T47D (cell line): Measurements from ENCODE around the gene MPP3.

Experiments used
- DNase-seq, 2 experiments: peaks; one replicate each; pipeline versions ENCODE4 v3.0.0 to v3.0.0-alpha.2; 2011 to 2012; ENCODE audit warnings: low read depth in 1 of 2, low spot score in 1 of 2
- JUND ChIP-seq: IDR thresholded peaks from 2 replicates; pipeline ENCODE4 v1.6.1; 2012; ENCODE audit warnings: low read depth
- in situ Hi-C: cut with HindIII; loops from 2 replicates; pipeline ENCODE4 v1.10.0; 2016; ENCODE audit warnings: low sequenced_read_pairs, low pct_unique_long_range_greater_than_20kb

The MPP3 gene

GRCh38 chr17:43822570-43823190, 10.3 kb downstream of the MPP3 start:
- no peak for TF ChIP-seq JUND
- in situ Hi-C loops, result no loop called here

GRCh38 chr17:43820759-43821158, 12.2 kb downstream of the MPP3 start:
- TF ChIP-seq JUND, result no peak
- no peak for DNase-seq
- in situ Hi-C loops, result no loop called here

More at GRCh38 chr17:43822570-43823190, 10.3 kb downstream of the MPP3 start:
- DNase-seq, result no peak

DNA sequence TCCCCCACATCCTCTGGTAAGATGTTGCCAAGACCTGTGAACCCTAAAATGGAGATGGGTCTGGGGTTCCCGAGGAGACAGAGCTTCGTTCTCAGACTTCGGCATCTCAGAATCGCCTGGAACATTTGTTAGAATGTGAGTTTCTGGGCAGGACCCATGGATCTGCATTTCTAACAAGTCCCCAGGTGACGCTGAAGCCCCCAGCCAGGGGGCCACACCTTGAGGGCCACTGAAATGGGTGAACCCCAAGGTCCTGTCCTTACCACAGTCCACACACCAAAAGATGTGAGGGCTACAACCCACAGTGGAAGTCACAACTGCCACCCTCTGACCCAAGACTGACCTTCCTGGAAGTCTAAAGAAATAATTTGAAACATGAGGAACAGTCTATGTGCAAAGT, 14.0 kb downstream of the MPP3 start:
- in situ Hi-C loops, result no loop called here
- no peak for DNase-seq
- no peak for TF ChIP-seq JUND

- in situ Hi-C loops, result no loop called here
- no peak for TF ChIP-seq JUND
- DNase-seq, result no peak
These were observed 15.1 kb downstream of the MPP3 start for GRCh38 chr17:43817826-43818225.

DNA sequence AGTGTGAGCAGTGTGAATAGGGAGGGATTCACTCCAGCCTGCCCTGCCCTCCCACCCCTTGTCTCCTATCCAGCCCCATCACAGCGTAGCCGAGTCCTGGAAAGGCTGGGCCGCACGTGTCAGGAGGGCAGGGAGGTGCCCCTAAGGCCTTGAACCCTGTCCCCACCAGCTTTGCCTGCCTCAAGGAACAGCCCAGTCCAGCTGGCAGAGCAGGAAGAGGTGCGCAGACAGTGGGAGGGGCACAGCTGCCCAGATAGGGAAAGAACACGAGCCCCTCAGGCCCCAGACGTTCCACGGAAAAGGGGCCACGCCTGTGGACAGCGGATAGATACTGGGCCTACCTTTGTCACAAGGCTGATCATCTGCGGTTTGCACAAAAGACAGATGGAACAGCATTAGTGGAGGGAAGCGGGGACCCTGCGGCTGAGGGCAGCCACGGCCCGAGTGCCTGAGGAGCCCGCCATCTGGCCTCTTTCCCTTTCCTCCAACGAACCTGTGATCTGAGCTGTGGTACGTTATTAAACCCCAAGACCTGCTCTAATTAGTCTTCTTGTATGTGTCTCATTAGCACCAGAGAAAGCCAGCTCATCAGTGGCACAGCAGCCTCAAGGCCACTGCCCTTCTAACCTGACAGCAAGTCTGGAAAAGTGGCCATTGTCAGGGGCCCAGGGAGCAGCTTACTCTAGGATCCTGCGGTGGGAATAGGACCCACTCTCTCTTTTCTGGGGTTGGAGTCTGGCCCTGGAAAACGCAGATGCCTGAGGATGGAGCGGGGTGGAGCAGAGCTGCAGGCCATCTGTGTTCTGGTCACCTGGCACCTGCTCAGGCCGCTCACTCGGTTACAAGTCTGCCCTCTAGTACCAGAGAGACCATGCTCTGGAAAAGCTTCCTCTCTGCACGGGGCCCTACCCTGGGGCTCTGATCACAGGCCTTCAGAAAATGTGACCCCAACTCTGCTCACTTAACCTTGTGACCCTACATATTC, 16.3 kb downstream of the MPP3 start:
- TF ChIP-seq JUND, result no peak
- in situ Hi-C loops, result no loop called here
- no peak for DNase-seq

GRCh38 chr17:43814714-43815113, 18.2 kb downstream of the MPP3 start:
- no peak for TF ChIP-seq JUND
- no peak for DNase-seq
- in situ Hi-C loops, result no loop called here

DNA sequence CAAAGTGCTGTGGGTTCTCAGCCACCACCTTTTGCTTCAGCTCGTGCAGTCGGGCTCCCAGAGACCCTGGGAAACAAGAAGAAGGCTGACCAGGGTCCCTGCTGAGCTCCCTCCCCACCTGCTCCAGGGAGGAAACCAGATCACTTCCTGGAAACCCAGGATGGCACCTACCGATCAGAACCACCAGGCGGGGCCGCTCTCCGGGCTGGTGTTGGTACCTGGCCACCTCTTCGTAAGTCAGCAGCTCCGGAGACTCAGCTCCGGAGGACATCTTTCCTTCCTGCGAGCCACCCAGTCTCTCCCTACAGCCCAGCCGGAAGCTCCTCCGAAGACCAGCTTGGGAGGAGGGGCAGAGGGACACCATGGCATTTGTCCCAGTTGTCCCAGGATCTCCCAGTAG, 18.9 kb downstream of the MPP3 start:
- TF ChIP-seq JUND, result no peak
- DNase-seq, result peak in 1 of 2 experiments; percentile 33
- in situ Hi-C loops, result no loop called here

- TF ChIP-seq JUND, result no peak
- in situ Hi-C loops, result no loop called here
- no peak for DNase-seq
These were observed 19.6 kb downstream of the MPP3 start for GRCh38 chr17:43813386-43813785.

DNA sequence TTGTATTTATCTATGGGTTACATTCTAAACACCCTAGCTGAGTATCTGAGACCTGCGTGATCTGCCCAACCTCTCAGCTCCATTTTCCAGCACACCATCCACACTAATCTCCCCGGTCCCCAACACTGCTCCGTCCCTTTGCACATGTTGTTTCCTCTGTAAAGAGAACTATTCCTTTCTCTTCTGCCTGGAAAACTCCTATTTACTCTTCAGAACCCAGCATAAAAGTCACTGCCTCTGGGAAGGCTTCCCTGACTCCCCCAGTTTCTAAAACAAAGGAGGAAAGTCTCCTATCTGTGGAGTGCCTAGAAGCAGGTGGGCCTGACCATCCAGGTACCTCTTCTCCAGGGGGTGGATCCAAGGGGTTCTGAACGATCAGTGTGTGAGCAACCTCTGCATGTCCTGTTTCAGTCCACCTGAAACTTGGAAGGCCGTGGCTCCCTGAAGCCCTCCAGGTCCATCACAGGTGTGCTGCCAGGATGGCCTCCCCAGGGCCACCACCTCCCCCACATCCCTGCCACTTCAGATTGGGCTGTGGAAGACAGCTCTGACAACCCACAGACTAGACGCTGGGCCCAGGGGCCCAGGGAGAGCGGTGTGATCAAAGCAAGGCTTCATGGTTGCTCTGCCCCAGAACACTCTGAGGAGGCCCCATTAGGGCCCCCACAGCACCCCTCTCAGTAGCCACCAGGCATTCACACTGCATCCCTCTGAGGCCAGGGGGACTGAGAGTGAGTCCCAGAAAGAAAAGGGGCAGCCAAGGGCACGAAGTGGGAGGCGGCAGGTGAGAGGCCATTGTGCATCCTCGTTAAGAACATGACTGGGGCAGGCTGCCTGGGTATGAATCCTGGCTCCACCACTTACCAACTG, 20.3 kb downstream of the MPP3 start:
- no peak for TF ChIP-seq JUND
- in situ Hi-C loops, result no loop called here
- DNase-seq, result no peak

GRCh38 chr17:43810823-43811222, 22.1 kb downstream of the MPP3 start:
- no peak for DNase-seq
- in situ Hi-C loops, result no loop called here
- no peak for TF ChIP-seq JUND

DNA sequence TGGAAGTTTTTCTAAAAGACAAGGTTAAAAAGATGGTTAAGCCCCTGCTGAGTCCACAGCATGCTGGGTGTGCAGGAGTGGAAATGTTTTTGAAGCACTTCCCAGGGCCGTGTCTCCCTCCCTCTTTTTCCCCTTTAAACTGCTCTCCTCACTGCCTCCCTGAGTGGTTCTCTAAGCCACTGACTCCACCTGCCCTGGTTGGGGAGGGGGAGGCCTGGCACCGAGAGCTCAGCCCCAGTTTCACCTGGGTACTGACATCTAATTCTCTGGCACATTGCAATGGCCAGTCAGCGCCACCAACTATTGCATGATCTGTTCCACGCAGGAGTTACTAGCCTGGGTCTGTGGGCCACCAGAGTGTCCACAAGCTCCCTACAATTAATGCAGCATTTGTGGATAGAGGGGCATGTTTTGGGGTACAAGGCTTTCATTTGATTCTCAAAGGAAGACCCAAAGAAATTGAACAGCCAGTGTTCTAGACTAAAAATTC, 22.7 kb downstream of the MPP3 start:
- no peak for DNase-seq
- TF ChIP-seq JUND, result no peak
- in situ Hi-C loops, result no loop called here

DNA sequence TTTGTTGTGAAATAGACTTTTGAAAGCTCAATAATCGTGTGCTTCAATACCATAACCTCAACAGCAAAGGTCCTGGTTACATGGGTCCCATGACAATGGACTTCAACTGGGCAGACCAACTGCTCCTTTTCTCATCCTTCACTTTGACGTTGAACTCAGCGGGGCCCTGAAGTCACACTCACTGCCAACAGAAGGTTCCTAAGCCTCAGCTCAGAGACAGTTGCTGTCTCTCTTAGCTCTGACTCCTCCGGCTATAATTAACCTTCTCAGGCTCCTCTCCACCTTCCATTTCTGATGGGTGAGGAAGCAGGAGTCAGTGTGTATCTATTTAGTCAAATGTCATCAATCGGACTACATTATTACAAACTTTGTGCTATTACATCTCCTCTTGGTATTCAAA, 23.8 kb downstream of the MPP3 start:
- no peak for DNase-seq
- no peak for TF ChIP-seq JUND
- in situ Hi-C loops, result no loop called here
